A673 (cell line): ENCODE data around the gene PSMD3.

Experiments
- EZH2 ChIP-seq: fragments of 200-600 bp; sonication (generic); IDR thresholded peaks from 2 replicates; pipeline ENCODE4 v1.6.1; 2017; ENCODE audit warnings: borderline replicate concordance, low read depth, mild to moderate bottlenecking, mixed read lengths, antibody characterized with exemption, low read length; ENCODE audit not compliant: poor library complexity, severe bottlenecking
- TF ChIP-seq, protein P1 (sequence below): fragments of 300-800, 200-600 bp; sonication (generic); conservative IDR thresholded peaks from 2 replicates; pipeline ENCODE4 v1.5.1; 2017; ENCODE audit warnings: low read depth, mild to moderate bottlenecking, antibody characterized with exemption, low read length, moderate library complexity, mixed read lengths

DNA sequence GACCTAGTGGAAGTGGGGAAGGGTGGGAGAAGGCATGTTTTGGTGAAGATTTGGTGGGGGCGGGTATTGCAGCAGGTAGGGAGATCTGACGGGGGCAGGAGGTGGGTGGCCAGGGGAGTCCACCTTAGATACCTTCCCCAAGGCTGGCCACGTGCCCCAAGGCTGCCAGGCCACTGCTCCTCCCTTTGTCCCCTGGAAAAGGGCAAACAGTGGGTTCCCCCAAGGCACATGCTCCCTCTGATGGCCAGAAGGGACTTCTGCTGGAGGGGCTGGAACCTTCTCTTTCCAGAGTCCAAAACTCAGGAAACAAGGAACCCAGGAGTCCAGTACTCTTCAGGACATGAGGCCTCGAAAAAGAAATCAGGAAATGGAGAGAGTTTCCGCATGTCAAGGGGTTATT is 6.2 kb upstream of the PSMD3 start:
- TF ChIP-seq, protein P1, sequence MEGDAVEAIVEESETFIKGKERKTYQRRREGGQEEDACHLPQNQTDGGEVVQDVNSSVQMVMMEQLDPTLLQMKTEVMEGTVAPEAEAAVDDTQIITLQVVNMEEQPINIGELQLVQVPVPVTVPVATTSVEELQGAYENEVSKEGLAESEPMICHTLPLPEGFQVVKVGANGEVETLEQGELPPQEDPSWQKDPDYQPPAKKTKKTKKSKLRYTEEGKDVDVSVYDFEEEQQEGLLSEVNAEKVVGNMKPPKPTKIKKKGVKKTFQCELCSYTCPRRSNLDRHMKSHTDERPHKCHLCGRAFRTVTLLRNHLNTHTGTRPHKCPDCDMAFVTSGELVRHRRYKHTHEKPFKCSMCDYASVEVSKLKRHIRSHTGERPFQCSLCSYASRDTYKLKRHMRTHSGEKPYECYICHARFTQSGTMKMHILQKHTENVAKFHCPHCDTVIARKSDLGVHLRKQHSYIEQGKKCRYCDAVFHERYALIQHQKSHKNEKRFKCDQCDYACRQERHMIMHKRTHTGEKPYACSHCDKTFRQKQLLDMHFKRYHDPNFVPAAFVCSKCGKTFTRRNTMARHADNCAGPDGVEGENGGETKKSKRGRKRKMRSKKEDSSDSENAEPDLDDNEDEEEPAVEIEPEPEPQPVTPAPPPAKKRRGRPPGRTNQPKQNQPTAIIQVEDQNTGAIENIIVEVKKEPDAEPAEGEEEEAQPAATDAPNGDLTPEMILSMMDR = no peak
- no peak for TF ChIP-seq EZH2
